T follicular helper cell (primary cell): ENCODE data around the gene CDX1.
"Not testable (repeated sequence)": the region's sequence is repeated elsewhere in the genome, so short reads cannot be mapped to it uniquely, and the experiment has no call there.

ENCODE experiments used
- DNase-seq: peaks from one replicate; pipeline ENCODE4 v3.0.0-alpha.2; 2020; ENCODE audit warnings: low read depth

CDX1 gene

DNA sequence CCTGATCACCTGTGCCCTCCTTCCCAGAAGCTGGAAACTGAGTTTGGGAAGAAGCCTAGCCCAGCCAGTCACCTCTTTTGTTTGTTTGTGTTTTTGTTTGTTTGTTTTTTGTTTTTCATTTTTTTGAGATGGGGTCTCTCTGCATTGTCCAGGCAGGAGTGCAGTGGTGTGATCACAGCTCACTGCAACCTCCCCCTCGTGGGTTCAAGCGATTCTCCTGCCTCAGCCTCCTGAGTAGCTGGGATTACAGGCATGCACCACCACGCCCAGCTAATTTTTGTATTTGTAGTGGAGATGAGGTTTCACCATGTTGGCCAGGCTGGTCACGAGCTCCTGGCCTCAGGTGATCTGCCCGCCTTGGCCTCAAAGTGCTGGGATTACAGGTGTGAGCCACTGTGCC, 67.1 kb downstream of the CDX1 start:
- DNase-seq, result not testable (repeated sequence)
